H1 (cell line): ENCODE data around the gene CHST11. TPM values are rescaled to one million over a fixed set of nuclear protein-coding genes. Genes with fewer than 3 reads are reported as not detected.
"Not testable (repeated sequence)": the region's sequence is repeated elsewhere in the genome, so short reads cannot be mapped to it uniquely, and the experiment has no call there.

Experiments
- CTCF ChIA-PET: fragments of 300-600 bp; sonication (Branson Sonifier 250); formaldehyde crosslinking; loops from one replicate; lab custom pipeline; 2021; ENCODE audit not compliant: partially characterized antibody; lab: Charles Lee
- POLR2A ChIA-PET: fragments of 300-600 bp; sonication (Branson Sonifier 250); formaldehyde crosslinking; loops from one replicate; lab custom pipeline; 2021; ENCODE audit warnings: inconsistent platforms; ENCODE audit not compliant: partially characterized antibody; lab: Charles Lee
- DNase-seq, 2 experiments: peaks; one replicate each; pipeline versions ENCODE4 v3.0.0 to v3.0.0-alpha.2; 2010 to 2022; ENCODE audit warnings: low spot score in 2 of 2, low read depth in 1 of 2, mixed read lengths in 1 of 2
- FAIRE-seq: peaks from 2 replicates; lab custom pipeline; 2011; peaks lifted over from hg19 to GRCh38; lab: Jason Lieb, UNC
- H2AFZ ChIP-seq: 2 replicates; pipeline ENCODE4 v1.8.1; 2012; ENCODE audit warnings: low read length, inconsistent platforms
- H2AK5ac ChIP-seq: 2 replicates; pipeline ENCODE4 v1.6.1; 2013; ENCODE audit warnings: low read depth, low read length
- H2BK120ac ChIP-seq: replicated peaks from 2 replicates; pipeline ENCODE3; 2013; ENCODE audit warnings: low read depth, low read length, inconsistent platforms
- H2BK12ac ChIP-seq: 2 replicates; pipeline ENCODE4 v1.6.1; 2013; ENCODE audit warnings: low read depth, low read length
- H2BK15ac ChIP-seq: 2 replicates; pipeline ENCODE4 v1.6.1; 2013; ENCODE audit warnings: low read length
- H2BK20ac ChIP-seq: 2 replicates; pipeline ENCODE4 v1.6.1; 2013; ENCODE audit warnings: low read length
- H2BK5ac ChIP-seq: 2 replicates; pipeline ENCODE4 v1.6.1; 2013; ENCODE audit warnings: low read depth, low read length
- H3K14ac ChIP-seq: 2 replicates; pipeline ENCODE4 v1.6.1; 2013; ENCODE audit warnings: inconsistent platforms; ENCODE audit not compliant: insufficient read length
- H3K18ac ChIP-seq: 2 replicates; pipeline ENCODE4 v1.6.1; 2013; ENCODE audit warnings: low read length; ENCODE audit errors: extremely low read depth
- H3K23ac ChIP-seq: 2 replicates; pipeline ENCODE4 v1.6.1; 2013; ENCODE audit warnings: inconsistent platforms; ENCODE audit not compliant: insufficient read length
- H3K23me2 ChIP-seq: 2 replicates; pipeline ENCODE4 v1.6.1; 2013; ENCODE audit warnings: low read depth, low read length
- H3K27ac ChIP-seq: 2 replicates; pipeline ENCODE4 v1.6.1; 2011; ENCODE audit warnings: low read depth, low read length, inconsistent platforms
- H3K27me3 ChIP-seq, 4 experiments: replicated peaks in 1 of 4; 1 replicate in 1 of 4; 2 replicates in 3 of 4; pipeline versions ENCODE4 v1.6.1 to v1.8.1; 2011 to 2013; ENCODE audit warnings: low read length in 3 of 4, mild to moderate bottlenecking in 3 of 4, inconsistent platforms in 2 of 4, mixed read lengths in 2 of 4, moderate library complexity in 1 of 4; ENCODE audit not compliant: control insufficient read depth in 3 of 4, insufficient read depth in 3 of 4; ENCODE audit errors: extremely low read depth in 1 of 4
- H3K36me3 ChIP-seq, 4 experiments: 2 replicates each; pipeline versions ENCODE4 v1.6.1 to v1.8.1; 2011 to 2013; ENCODE audit warnings: mild to moderate bottlenecking in 4 of 4, low read length in 3 of 4, moderate library complexity in 2 of 4, control low read depth in 1 of 4, inconsistent platforms in 1 of 4; ENCODE audit not compliant: insufficient read depth in 4 of 4, control insufficient read depth in 2 of 4
- H3K4ac ChIP-seq: replicated peaks from 2 replicates; pipeline ENCODE3; 2013; ENCODE audit warnings: low read length, low read depth, mixed read lengths, inconsistent platforms; ENCODE audit not compliant: insufficient read length
- H3K4me1 ChIP-seq, 4 experiments: replicated peaks in 1 of 4; 1 replicate in 1 of 4; 2 replicates in 3 of 4; pipeline versions ENCODE4 v1.6.1 to v1.8.1; 2011 to 2013; ENCODE audit warnings: low read length in 3 of 4, inconsistent platforms in 2 of 4, mixed read lengths in 1 of 4; ENCODE audit not compliant: insufficient read depth in 4 of 4, control insufficient read depth in 3 of 4
- H3K4me2 ChIP-seq, 2 experiments: 2 replicates each; pipeline versions ENCODE4 v1.6.1 to v1.8.1; 2011 to 2013; ENCODE audit warnings: low read depth in 2 of 2, low read length in 2 of 2, control low read depth in 1 of 2, inconsistent platforms in 1 of 2, mild to moderate bottlenecking in 1 of 2; ENCODE audit not compliant: insufficient read depth in 1 of 2
- H3K4me3 ChIP-seq, 4 experiments: fragments of 200-600, 300-600 bp in 1 of 4; sonication (generic), shearing (Covaris generic), sonication (Bioruptor Twin) in 1 of 4; 2 replicates each; pipeline versions ENCODE4 v1.5.1 to v1.8.1; 2011 to 2016; ENCODE audit warnings: low read length in 4 of 4, low read depth in 3 of 4, control low read depth in 2 of 4, inconsistent platforms in 2 of 4, mild to moderate bottlenecking in 2 of 4, mixed read lengths in 1 of 4, moderate library complexity in 1 of 4; ENCODE audit not compliant: insufficient read depth in 2 of 4; ENCODE audit errors: extremely low read depth in 1 of 4
- H3K56ac ChIP-seq: replicated peaks from 2 replicates; pipeline ENCODE3; 2013; ENCODE audit warnings: low read depth, mild to moderate bottlenecking, mixed read lengths, low read length, inconsistent platforms; ENCODE audit not compliant: insufficient read length
- H3K79me1 ChIP-seq: 2 replicates; pipeline ENCODE4 v1.6.1; 2013; ENCODE audit warnings: low read depth, low read length, control low read depth
- H3K79me2 ChIP-seq, 2 experiments: 2 replicates each; pipeline versions ENCODE4 v1.6.1 to v1.8.1; 2012 to 2013; ENCODE audit warnings: low read length in 2 of 2, mild to moderate bottlenecking in 2 of 2, inconsistent platforms in 1 of 2; ENCODE audit not compliant: insufficient read depth in 2 of 2, control insufficient read depth in 1 of 2
- H3K9ac ChIP-seq, 4 experiments: replicated peaks in 1 of 4; 1 replicate in 1 of 4; 2 replicates in 3 of 4; pipeline versions ENCODE4 v1.6.1 to v1.8.1; 2011 to 2013; ENCODE audit warnings: low read depth in 3 of 4, low read length in 3 of 4, control low read depth in 2 of 4, mild to moderate bottlenecking in 2 of 4, moderate library complexity in 2 of 4, inconsistent platforms in 1 of 4; ENCODE audit errors: extremely low read depth in 1 of 4
- H3K9me3 ChIP-seq, 2 experiments: 2 replicates each; pipeline versions ENCODE4 v1.6.1 to v1.8.1; 2012 to 2013; ENCODE audit warnings: mild to moderate bottlenecking in 2 of 2, moderate library complexity in 2 of 2, control low read depth in 1 of 2, inconsistent platforms in 1 of 2, low read depth in 1 of 2, low read length in 1 of 2, mixed read lengths in 1 of 2; ENCODE audit not compliant: insufficient read depth in 2 of 2
- H4K20me1 ChIP-seq, 2 experiments: replicated peaks in 1 of 2; 2 replicates each; pipeline versions ENCODE3 to v1.8.1; 2011 to 2013; ENCODE audit warnings: inconsistent platforms in 2 of 2, low read length in 2 of 2, mild to moderate bottlenecking in 1 of 2; ENCODE audit not compliant: insufficient read depth in 2 of 2, control insufficient read depth in 1 of 2
- H4K5ac ChIP-seq: 2 replicates; pipeline ENCODE4 v1.6.1; 2013; ENCODE audit warnings: low read length, low read depth, mixed read lengths, inconsistent platforms; ENCODE audit not compliant: insufficient read length
- H4K8ac ChIP-seq: 2 replicates; pipeline ENCODE4 v1.8.0; 2013; ENCODE audit warnings: mild to moderate bottlenecking, moderate library complexity, low read length, inconsistent platforms; ENCODE audit not compliant: insufficient read depth; ENCODE audit errors: extremely low read depth
- H4K91ac ChIP-seq: replicated peaks from 2 replicates; pipeline ENCODE3; 2013; ENCODE audit warnings: low read length, mixed read lengths, inconsistent platforms; ENCODE audit not compliant: insufficient read length
- WGBS, 2 experiments: shearing (Covaris generic) in 1 of 2; methylation state at CpG; one replicate each; pipeline versions ENCODE4 v1.1.6 to v1.1.7; 2013 to 2015; ENCODE audit warnings: low lambda C conversion rate in 2 of 2, mixed read lengths in 2 of 2, inconsistent platforms in 1 of 2, low coverage in 1 of 2, missing lambda C conversion rate in 1 of 2; ENCODE audit not compliant: insufficient replicate concordance in 2 of 2, insufficient coverage in 1 of 2, insufficient read length in 1 of 2; ENCODE audit errors: extremely low coverage in 1 of 2, missing lambda C conversion rate in 1 of 2; 5-methylcytosine and 5-hydroxymethylcytosine counted together
- polyA plus RNA-seq, 7 experiments: library from polyadenylated mRNA; depleted of rRNA in 3 of 7; stranded (reverse) in 5 of 7; unstranded in 2 of 7; fragments of >200 nt in 5 of 7; fragments of 200-250 nt in 2 of 7; gene quantifications; 1 replicate in 5 of 7; 2 replicates in 1 of 7; 4 replicates in 1 of 7; pipeline versions ENCODE4 v1.2.1 to v1.2.3, GENCODE V29; 2011 to 2013; ENCODE audit warnings: missing spikeins in 2 of 7, mixed read lengths in 2 of 7
- total RNA-seq: library from RNA; stranded (reverse); fragmentation: NEBNext Ultra II Directional; extraction: Animal tissue kit (Norgen Biotek cat#: 25700); gene quantifications from 2 replicates; pipeline ENCODE4 v1.2.1, GENCODE V29; 2021

Gene CHST11
- total and polyA plus RNA-seq, 2 of the 8 experiments (the other 6 are each of a cell fraction or from before 2014, with no cell fraction given): 14.4 to 20.8 TPM

DNA sequence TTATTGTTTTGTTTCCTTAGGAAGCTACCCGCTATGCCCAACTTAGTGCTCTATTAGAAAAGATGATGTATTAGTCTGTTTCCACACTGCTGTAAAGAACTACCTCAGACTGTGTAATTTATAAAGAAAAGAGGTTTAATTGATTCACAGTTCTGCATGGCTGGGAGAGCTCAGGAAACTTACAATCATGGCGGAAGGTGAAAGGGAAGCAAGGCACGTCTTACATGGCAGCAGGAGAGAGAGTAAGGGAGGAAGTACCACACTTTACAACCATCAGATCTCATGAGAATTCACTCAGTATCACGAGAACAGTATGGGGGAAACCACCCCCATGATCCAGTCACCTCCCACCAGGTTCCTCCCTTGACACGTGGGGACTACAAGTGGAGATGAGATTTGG is 70.9 kb downstream of the CHST11 start:
- peaks cover 0 to 13% (median 7%) of the 10 kb centered on the region in 4 experiments; a peak in 4 of 7 replicates for H3K4me1 ChIP-seq
- CTCF ChIA-PET: interaction anchor here (0.7 to 3.2 kb wide), 6 partner anchors 8 to 116 kb away, joined by 3 to 13 read pairs (median 4); no protein-coding TSS in a partner anchor
- not testable (repeated sequence) for H2AFZ ChIP-seq, H3K9ac ChIP-seq, H4K8ac ChIP-seq, H4K20me1 ChIP-seq, H3K4me3 ChIP-seq, DNase-seq, H4K91ac ChIP-seq, H3K56ac ChIP-seq, H3K4ac ChIP-seq, H3K27me3 ChIP-seq, H4K5ac ChIP-seq, H2BK120ac ChIP-seq, H2BK15ac ChIP-seq, H3K4me2 ChIP-seq, H3K23me2 ChIP-seq, H3K18ac ChIP-seq, H3K79me1 ChIP-seq, H2BK12ac ChIP-seq, H2BK5ac ChIP-seq, H3K9me3 ChIP-seq, H3K27ac ChIP-seq, H2BK20ac ChIP-seq, H2AK5ac ChIP-seq, H3K23ac ChIP-seq, H3K14ac ChIP-seq, H3K36me3 ChIP-seq, H3K79me2 ChIP-seq, FAIRE-seq
- 87% methylated on average over 5 of the region's 5 CpGs; no CpG with 5 or more reads in 1 of the 2 experiments for WGBS, 2 experiments
- POLR2A ChIA-PET: interaction anchor here (0.8 kb wide), 1 partner anchor 13 kb away, joined by 4 read pairs; no protein-coding TSS in a partner anchor
